ENCODE measurements around the gene CDK2.
"Not testable (repeated sequence)": the region's sequence is repeated elsewhere in the genome, so short reads cannot be mapped to it uniquely, and the experiment has no call there.

The CDK2 gene

DNA sequence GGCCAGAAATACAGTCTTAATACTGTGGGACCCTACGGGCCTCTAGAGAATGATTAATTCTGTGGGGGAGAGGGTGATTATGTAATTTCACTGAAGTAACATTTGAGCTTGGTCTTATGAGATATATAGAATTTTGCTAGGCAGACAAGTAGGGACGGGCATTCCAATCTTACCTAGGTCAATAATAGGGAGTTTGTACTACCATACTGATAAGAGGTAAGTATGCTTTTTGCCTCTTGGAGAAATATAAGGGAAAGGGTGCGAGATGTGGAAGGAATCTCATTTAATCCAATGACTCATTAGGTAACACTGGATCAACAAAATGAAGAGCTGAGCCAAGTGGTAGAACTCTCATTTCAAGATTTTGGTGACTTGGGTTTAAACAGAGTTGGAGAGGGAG, 12.4 kb downstream of the CDK2 start:
- DNase-seq (ENCODE audit: low read depth in 2 of 2), result no peak

DNA sequence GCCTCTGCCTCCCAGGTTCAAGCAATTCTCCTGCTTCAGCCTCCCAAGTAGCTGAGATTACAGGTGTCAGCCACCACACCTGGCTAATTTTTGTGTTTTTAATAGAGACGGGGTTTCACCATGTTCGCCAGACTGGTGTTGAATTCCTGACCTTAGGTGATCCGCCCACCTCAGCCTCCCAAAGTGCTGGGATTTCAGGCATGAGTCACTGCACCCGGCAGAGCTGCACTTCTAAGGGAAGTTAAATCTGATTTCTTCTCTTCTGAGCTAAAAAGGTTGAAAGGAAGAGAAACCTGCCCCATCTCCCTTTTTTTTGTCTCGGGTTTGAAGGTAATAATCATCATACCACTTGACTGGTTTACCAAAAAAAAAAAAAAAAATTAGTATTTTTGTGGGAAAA, 15.3 kb downstream of the CDK2 start:
- DNase-seq (ENCODE audit: low read depth in 2 of 2), result not testable (repeated sequence)

DNA sequence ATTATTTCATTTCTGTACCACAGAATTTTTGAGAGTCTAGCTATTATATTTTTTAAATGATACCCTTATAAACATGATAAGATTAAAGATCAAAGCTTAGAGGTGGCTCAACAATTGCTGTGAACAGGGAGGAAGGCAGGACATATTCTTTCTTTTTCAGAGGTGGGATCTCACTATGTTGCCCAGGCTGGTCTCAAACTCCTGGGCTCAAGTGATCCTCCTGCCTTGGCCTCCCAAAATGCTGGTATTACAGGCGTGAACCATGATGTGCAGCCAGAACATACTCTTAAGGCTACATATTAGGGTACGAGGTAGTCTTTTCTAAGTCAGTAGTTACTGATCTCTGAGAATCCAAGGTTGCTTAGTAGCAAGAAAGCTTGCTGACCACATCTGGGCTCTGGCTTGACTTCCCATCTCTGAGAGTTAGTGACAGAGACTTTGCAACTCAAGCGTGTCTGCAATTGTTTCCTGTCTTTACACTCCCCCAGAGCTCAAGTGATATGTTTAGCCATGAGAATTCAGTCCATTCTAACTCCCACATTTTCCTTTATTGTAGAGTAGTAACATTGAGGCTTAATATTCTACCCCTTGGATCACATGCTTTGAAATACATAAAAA, 15.8 kb downstream of the CDK2 start:
- DNase-seq (ENCODE audit: low read depth in 2 of 2), result no peak

DNA sequence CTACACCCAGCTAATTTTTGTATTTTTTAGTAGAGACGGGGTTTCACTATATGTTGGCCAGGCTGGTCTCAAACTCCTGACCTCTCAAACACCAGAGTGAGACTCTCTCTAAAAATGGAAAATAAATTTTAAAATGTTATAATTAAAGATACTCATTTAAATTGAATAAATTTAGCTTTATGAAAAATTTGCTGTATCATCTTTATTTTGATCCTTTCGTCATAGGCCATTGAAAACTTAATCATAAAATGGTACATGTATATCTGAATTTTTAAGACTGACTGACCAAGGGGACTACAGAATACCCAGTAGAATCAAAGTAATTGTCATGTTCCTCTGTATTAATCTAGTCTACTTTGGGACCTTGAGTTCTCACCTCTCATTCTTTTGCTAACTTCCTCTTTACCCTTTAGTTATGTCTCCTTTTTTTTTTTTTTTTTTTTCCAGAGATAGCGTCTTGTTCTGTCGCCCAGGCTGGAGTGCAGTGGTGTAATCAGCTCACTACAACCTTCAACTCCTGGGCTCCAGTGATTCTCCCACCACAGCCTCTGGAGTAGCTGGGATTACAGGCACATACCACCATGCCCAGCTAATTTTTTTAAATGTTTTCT, 16.7 kb downstream of the CDK2 start:
- no peak for DNase-seq (ENCODE audit: low read depth in 2 of 2)

DNA sequence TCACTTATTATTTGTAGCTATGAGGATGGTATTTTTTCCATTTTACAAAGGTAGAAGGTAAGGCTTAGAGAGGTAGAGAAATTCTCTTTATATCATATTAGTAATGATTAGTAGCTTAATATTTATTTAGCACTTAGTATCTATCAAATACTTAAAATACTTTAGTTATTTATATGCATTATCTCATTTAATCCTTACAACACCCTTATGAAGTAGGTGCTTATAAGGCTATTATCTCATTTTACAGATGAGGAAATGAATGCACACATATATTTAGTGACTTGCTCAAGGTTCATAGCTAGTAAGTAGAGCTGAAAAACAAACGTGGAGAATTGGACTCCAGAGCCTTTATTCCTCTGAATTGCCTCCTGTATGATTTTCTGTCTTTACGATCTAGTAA, 18.2 kb downstream of the CDK2 start:
- DNase-seq (ENCODE audit: low read depth in 2 of 2), result no peak

DNA sequence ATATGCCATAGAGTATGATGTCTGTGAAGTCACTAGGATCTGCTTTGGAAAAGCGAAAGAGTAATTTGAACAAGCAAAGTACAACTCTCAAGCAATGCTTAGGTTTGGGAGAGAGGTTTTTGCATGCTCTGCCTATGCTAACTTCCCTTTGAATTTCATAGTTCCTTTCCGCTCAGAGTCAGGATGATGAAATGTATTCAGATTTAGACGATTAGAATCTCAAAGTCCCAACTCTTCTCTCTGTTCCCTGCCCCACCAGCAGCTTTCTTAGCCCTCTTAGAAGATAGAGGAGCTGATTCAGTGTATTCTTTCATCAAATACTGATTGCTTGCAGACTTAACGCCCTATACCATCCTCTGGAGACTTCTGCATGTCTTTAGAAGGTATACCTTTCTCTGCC, 18.7 kb downstream of the CDK2 start:
- DNase-seq (ENCODE audit: low read depth in 2 of 2), result no peak

DNA sequence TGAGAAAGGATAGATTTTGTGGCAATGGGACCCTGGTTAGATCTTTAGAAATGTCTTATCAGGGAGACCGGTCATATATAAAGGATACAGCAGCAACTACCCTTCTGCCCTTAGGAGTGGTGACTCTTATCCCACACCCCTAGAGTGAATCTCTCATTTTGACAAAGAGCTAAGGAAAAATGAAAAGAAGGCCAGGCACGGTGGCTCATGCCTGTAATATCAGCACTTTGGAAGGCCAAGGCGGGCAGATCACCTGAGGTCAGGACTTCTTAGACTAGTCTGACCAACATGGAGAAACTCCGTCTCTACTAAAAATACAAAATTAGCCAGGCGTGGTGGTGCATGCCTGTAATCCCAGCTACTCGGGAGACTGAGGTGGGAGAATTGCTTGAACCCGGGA, 19.3 kb downstream of the CDK2 start:
- DNase-seq (ENCODE audit: low read depth in 2 of 2), result not testable (repeated sequence)

DNA sequence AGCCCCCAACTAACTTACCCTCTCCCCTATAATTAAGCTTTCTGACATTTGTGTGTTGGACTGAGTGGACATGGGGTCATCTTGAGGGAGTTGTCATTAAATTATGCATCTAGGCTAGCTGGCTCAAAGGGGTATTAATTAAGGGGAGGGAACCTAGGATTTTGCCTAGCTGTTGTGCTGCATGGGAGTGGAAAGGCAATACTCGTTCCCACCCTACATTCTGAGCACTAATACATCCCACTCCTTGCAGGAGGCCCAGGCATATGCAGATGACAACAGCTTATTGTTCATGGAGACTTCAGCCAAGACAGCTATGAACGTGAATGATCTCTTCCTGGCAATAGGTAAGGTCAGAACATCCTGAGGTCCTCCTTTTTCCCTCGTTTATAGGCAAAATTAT, 24.5 kb downstream of the CDK2 start:
- no peak for DNase-seq (ENCODE audit: low read depth in 2 of 2)

DNA sequence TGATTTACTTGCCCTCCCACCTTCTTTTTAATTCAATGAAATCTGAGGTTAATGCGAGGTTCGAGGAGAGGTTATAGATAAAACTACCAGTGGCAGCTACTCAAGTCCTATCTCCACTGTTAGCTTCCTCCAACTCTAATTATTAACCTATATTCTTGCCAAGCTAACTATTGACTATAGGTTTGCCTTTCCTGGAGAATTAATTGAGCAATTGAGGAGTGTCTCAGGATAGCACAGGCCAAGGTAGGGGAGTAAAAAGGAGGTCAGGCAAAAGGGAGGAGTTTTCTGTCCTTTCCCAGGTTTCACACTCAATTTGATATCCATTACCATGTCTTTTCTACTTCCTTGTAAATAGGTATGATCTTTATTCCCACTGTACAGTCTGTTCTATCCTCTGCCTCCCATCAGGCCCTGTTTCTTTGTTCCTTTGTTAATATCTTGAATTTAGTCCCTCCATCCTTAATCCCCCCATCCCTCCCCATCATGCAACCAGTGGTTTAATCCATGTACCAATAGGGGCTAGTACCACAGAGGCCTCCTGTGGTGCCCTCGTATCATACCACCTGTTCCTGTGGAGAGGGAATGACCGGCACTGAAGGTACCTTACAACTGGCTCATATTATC, 26.7 kb downstream of the CDK2 start:
- DNase-seq (ENCODE audit: low read depth in 2 of 2), result no peak

DNA sequence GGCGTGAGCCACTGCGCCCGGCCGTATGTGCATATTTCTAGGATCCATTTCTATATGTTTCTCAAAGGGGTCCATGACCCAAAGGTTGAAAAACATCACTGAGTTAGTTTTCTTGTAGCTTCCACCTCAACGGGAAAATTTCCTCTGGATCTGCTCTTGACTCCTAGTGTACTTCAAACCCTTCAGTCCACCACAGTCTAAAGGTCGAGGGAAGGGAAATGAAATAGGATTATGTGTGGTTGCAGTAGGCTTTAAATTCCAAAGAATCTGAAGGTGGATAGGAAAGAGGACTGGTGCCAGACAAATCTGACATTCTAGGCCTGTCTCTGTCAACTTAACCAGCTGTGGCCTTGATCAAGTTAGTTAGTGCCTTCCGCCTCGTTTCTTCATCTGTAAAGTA, 28.7 kb downstream of the CDK2 start:
- no peak for DNase-seq (ENCODE audit: low read depth in 2 of 2)

DNA sequence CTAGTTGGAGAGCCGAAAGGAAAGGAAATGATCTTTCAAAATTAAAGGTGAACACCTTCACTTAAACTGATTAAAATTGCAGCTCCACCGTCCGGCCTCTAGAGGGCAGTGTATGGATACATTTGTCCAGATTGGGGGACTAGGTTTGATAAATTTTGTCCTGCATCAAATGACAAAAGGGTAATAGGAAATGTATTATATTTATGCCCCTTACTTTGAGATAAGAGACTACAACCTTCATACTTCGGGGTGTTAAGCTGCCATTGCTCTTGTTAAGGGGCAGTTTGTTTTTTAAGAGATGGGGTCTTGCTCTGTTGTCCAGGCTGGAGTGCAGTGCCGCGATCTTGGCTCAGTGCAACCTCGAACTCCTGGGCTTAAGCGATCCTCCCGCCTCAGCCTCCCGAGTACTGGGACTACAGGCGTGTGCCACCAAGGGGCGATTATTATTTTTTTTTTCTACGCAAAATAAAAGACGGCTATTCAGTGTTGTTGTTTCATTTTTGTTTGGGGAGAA, 29.6 kb downstream of the CDK2 start:
- DNase-seq (ENCODE audit: low read depth in 2 of 2), result peak; percentile 32 to 34

DNA sequence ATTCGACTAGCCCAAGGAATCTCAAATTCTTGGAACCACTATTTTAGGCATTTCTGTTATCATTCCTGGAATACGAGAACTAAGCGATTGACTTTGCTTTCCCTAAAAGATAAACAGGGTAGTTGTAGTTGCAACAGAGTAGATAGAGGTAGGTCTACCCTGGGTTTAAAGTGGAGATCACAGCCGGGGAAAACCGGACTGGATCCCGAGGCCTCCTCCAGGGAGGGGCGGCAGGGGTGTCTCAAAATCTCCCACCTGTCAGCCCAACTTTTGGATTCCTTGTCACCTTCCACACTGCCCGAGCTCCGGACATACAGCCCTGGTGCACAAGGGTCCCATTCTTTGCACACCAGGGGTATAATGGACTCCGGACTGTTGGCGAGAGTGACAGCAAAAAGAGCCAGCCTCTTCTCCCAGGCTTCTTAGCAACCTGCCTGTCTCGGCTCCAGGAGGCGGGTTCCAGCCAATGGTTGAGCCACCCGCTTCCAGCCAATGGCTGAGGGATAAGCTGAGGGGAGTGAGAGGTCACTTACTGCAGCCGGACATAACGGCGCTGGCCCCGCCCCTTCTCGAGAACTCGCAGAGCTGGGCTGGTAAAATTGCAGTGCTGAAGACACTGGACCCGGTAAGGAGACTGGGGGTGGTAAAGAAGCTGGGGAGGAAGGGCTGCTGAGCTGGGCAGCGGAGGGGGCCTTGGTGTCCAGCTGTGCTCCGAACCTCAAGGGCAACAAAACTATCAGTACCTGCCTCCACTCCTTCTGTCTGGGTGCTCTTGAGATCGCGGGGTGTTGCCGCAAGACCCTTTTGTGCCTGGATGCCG, 30.3 kb downstream of the CDK2 start, which contains the start of gene SUOX:
Gene SUOX (plus strand): TSS at position 562 of the 820 bp plus-strand sequence. CDS start 4,946 bp downstream, outside the sequence.
- DNase-seq (ENCODE audit: low read depth in 2 of 2), result peak in 1 of 2 donors; percentile 28

DNA sequence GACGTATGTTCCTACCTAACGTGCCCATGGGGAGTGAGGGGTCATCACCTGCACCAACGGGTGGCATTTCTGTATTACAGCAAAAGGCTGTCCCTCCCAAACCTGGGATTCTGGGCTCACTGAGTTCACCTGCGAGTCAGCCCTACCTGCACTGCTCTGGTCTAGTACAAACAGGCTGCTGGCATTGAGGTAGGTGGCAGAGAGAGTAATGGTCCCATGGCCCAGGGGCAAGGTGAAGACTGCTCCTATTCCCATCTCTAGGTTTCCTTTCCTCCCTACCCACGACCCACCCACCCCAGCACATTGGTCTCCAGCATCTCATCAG, 30.9 kb downstream of the CDK2 start:
- DNase-seq (ENCODE audit: low read depth in 2 of 2), result no peak

DNA sequence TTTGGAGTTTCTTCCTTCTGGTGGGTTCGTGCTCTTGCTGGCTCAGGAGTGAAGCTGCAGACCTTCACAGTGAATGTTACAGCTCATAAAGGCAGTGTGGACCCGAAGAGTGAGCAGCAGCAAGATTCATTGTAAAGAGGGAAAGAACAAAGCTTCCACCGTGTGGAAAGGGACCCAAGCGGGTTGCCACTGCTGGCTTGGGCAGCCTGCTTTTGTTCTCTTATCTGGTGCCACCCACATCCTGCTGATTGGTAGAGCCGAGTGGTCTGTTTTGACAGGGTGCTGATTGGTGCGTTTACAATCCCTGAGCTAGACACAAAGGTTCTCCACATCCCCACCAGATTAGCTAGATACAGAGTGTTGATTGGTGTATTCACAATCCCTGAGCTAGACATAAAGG, 32.9 kb downstream of the CDK2 start:
- not testable (repeated sequence) for DNase-seq (ENCODE audit: low read depth in 2 of 2)

DNA sequence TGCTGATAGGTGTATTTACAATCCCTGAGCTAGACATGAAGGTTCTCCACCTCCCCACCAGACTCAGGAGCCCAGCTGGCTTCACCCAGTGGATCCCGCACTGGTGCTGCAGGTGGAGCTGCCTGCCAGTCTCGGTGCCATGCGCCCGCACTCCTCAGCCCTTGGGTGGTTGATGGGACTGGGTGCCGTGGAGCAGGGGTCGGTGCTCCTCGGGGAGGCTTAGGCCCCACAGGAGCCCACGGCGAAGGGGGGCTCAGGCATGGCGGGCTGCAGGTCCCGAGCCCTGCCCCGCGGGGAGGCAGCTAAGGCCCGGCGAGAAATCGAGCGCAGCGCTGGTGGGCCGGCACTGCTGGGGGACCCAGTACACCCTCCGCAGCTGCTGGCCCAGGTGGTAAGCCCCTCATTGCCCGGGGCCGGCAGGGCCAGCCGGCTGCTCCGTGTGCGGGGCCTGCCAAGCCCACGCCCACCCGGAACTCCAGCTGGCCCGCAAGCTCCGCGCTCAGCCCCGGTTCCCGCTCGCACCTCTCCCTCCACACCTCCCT, 33.4 kb downstream of the CDK2 start:
- DNase-seq (ENCODE audit: low read depth in 2 of 2), result not testable (repeated sequence)

DNA sequence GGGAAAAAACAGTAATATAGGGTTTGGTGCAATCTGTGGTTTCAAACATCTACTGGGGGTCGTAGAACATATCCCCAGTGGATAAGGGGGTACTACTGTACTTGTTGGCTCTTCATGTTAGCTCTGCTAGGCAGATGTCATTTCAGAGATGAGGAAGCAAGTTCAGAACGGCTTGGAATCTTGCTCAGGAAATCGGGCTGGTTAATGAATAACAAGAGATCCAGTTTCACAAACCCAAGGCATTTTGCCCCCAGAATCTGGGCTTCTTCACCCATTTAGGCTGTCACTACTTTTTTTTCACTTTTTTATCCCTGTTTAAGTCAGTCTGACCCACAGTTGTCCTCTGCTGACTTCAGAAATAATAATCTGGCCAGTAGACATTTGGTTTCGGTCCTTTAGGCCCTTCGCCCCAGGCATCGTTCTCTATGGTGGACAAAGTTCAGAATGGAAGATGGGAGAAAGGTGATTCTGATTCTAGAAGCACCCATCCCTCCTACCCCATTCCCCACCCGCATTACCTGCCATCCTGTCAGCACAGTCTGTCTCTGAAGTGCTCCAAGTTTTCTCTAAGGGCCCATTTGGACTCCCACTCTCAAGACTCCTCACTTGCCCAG, 35.0 kb downstream of the CDK2 start:
- no peak for DNase-seq (ENCODE audit: low read depth in 2 of 2)

DNA sequence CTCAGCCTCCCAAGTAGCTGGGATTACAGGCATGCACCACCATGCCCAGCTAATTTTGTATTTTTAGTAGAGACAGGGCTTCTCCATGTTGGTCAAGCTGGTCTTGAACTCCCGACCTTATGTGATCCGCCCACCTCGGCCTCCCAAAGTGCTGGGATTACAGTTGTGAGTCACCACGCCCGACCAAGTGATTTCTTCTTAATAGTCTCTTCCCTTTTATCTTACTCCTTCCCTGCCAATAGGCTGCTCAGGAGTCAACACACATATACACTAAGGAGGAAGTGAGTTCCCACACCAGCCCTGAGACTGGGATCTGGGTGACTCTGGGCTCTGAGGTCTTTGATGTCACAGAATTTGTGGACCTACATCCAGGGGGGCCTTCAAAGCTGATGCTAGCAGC, 36.7 kb downstream of the CDK2 start:
- DNase-seq (ENCODE audit: low read depth in 2 of 2), result not testable (repeated sequence)

DNA sequence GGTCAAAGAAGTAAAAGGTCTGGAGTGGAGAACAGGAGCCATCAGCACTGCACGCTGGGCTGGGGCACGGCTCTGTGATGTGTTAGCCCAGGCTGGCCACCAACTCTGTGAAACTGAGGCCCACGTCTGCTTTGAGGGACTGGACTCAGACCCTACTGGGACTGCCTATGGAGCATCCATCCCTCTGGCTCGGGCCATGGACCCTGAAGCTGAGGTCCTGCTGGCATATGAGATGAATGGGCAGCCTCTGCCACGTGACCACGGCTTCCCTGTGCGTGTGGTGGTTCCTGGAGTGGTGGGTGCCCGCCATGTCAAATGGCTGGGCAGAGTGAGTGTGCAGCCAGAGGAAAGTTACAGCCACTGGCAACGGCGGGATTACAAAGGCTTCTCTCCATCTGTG, 37.6 kb downstream of the CDK2 start:
- DNase-seq (ENCODE audit: low read depth in 2 of 2), result no peak

DNA sequence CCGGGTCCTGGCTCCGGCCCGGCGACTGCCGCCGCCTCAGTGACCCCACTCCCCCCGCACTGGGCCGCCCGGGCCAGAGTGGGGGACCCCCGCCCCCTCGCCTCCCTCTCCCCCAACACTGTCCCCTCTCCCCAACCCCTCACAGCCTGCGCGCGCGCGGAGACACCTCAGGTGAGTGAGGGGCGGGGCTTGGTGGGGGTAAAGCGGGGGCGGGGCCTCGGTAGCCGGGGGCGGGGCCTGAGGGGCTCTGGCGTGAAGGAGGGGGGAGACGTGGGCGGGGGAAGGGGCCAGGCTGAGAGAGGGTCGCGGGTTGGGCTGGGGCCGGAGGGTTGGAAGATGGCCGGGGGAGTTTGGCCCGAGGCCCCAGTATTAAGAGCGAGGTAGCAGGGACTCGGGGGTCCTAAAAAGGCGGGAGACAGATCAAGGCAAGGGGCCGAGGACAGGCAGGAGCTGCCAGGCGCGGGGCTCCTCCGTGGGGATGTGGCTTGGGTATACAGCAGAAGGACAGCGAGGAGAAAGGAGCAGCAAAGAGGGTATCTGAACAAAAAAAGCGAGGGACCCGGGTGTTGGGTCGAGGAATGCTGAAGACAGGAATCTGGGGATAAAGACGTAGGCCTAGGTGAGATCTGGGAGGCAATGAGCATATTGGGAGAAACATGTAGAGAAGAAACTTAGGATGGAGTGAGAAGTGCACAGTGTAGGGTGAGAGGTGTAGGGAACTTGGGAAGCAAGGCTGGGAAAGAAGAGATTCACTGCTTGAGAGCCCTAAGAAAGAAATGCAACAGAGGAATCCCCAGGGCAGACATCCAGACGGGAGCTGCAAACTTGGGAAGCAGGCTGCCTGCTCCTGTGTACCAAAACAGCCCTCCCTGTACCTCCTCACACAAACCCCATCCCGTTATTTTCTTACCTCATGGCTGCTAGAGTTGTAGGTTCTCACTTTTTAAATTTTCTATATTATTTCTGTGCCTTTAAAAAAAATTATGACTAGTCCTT, 41.2 kb downstream of the CDK2 start:
- DNase-seq (ENCODE audit: low read depth in 2 of 2), result peak; percentile 63 to 67

DNA sequence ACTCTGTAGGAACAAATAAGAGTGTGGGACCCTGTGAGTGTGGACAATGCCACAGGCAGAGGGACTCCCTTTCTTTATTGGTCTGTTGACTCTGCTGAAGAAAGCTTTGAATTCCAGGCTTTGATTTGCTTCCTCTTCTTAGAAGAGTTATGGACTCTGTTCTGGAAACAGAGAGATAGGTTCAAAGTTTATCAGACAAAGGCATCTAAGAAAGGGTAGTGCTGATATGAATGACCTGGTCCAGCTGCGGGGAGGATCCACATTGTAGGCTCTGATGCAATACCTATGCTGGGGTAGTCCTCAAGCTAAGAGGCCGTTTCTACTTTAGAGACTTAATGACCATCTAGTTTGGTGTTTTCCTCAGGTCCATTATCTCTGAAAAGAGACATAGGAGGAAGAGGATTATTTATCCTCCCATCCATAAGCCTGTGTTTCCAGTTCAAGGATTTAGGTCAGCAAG, 43.5 kb downstream of the CDK2 start:
- DNase-seq (ENCODE audit: low read depth in 2 of 2), result no peak
